Mesothelial cell of epicardium (in vitro differentiated cells): ENCODE data around the gene USP6NL. TPM values are rescaled to one million over a fixed set of nuclear protein-coding genes. Genes with fewer than 3 reads are reported as not detected.

ENCODE experiments used
- DNase-seq, 2 experiments: peaks; one replicate each; pipeline ENCODE4 v3.0.0; 2021; ENCODE audit warnings: low spot score in 2 of 2; ENCODE audit not compliant: unreplicated experiment in 2 of 2
- H3K27ac Mint-ChIP-seq: 2 replicates; pipeline ENCODE4 v1.8.0; 2021; ENCODE audit warnings: mixed read lengths
- H3K27me3 Mint-ChIP-seq: 2 replicates; pipeline ENCODE4 v1.8.0; 2021; ENCODE audit warnings: low read depth, mixed read lengths
- H3K36me3 Mint-ChIP-seq: 2 replicates; pipeline ENCODE4 v1.8.0; 2021; ENCODE audit warnings: mixed read lengths
- H3K4me1 Mint-ChIP-seq: 2 replicates; pipeline ENCODE4 v1.8.0; 2021; ENCODE audit warnings: mixed read lengths
- H3K4me3 Mint-ChIP-seq: 2 replicates; pipeline ENCODE4 v1.8.0; 2021; ENCODE audit warnings: mild to moderate bottlenecking, moderate library complexity, mixed read lengths
- H3K9me3 Mint-ChIP-seq: 2 replicates; pipeline ENCODE4 v1.8.0; 2021; ENCODE audit warnings: mixed read lengths
- CTCF ChIP-seq: fragments of 200-600 bp; sonication (generic); IDR thresholded peaks from one replicate; pipeline ENCODE4 v1.5.0; 2021; ENCODE audit warnings: antibody characterized with exemption; ENCODE audit not compliant: unreplicated experiment
- total RNA-seq: library from RNA; stranded (reverse); gene quantifications from 3 replicates; pipeline ENCODE4 v1.2.1, GENCODE V29; 2021

The USP6NL gene
- total RNA-seq: 34.8 to 36.4 TPM (median 35.8 TPM) in 3 replicates

DNA sequence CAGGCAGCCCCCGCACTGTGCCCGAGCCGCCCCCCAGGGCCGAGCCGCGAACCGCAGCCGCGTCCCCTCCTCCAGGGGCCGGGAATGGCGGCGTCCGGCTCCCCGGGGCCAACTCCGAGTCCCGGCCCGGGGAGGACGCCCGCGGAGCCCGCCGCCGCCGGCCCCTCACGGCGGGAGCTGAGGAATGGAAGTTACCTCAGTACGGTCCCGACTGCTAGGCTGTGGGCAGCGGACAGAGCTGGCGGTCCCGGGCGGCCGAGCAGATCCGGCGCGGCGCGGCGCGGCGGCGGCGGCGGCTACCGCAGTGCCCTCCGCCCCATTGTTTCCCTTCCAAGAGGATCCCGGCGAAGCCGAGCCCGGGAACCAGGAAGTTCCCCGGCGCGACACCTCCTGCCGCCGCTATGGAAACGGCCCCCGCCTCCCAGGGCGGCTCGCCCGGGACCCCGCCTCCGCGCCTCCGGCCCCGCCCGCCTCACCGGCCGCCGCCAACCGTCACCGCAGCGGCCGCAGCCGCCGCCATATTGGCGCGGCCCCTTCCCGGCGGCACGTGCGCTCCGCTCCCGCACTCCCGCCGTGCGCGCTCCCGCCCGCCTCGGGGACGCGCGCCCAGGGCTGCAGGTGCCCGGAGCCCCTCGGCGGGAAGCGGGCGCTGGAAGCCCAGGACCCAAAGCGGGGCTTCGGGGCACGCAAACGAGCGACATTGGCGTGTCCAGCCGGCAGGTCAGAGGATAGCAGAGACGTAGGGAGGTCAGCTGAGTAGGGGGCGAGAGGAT, at the start of gene USP6NL:
TSS of gene USP6NL (minus strand) at position 403 of the 773 bp plus-strand sequence. CDS start 14,016 bp downstream, outside the sequence.
- peak; percentile 81 to 91 for DNase-seq
- Mint-ChIP-seq H3K4me3 (peak within 1 kb of the TSS; percentile 88), H3K36me3 (no peaks in the 10 kb centered on the region), H3K9me3 (no peaks in the 10 kb centered on the region), H3K4me1 (peaks cover 40% of the 10 kb centered on the region), H3K27ac (peak within 1 kb of the TSS; percentile 86), H3K27me3 (no peaks in the 10 kb centered on the region)
- no peak for TF ChIP-seq CTCF

- H3K4me3 Mint-ChIP-seq: no peak overlapping the region
- DNase-seq: no peak
Measured at GRCh38 chr10:11658801-11659368, 47.4 kb upstream of the USP6NL start.

DNA sequence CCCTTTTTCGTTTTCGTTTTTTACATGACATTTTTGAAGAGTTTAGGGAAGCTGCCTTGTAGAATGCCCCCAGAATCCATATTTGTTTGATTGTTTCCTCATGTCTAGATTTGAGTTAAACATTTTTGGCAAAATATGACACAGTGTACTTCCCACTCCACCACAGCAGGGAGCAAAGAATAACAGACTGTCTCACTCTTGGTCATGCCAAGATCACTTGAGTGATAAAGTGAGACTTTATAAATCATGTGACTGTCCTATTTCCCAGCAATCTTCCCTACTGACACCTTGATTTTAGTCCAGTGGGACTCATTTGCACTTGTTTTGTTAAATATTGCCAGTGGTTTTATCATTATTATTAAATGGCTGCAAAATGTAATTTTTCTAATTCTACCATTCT, 44.4 kb upstream of the USP6NL start:
- peaks cover 6% of the 10 kb centered on the region for H3K4me1 Mint-ChIP-seq
- no peak for DNase-seq
- H3K36me3 Mint-ChIP-seq: no peaks in the 10 kb centered on the region
- TF ChIP-seq CTCF: no peak
- H3K4me3 Mint-ChIP-seq: no peak overlapping the region
- no peak overlapping the region for H3K27ac Mint-ChIP-seq
- H3K9me3 Mint-ChIP-seq: no peaks in the 10 kb centered on the region
- peaks cover 4% of the 10 kb centered on the region for H3K27me3 Mint-ChIP-seq

More at GRCh38 chr10:11658801-11659368, 47.4 kb upstream of the USP6NL start:
- no peaks in the 10 kb centered on the region for H3K36me3 Mint-ChIP-seq
- H3K9me3 Mint-ChIP-seq: peaks cover 1% of the 10 kb centered on the region
- no peak for TF ChIP-seq CTCF
- no peaks in the 10 kb centered on the region for H3K27me3 Mint-ChIP-seq
- H3K27ac Mint-ChIP-seq: no peak overlapping the region
- H3K4me1 Mint-ChIP-seq: peaks cover 9% of the 10 kb centered on the region

GRCh38 chr10:11654659-11655058, 43.2 kb upstream of the USP6NL start:
- H3K27ac Mint-ChIP-seq: no peak overlapping the region

GRCh38 chr10:11653758-11654471, 42.5 kb upstream of the USP6NL start:
- no peaks in the 10 kb centered on the region for H3K36me3 Mint-ChIP-seq
- no peaks in the 10 kb centered on the region for H3K9me3 Mint-ChIP-seq
- no peak for TF ChIP-seq CTCF
- H3K4me1 Mint-ChIP-seq: peaks cover 4% of the 10 kb centered on the region
- no peak overlapping the region for H3K4me3 Mint-ChIP-seq
- no peak overlapping the region for H3K27ac Mint-ChIP-seq
- DNase-seq: no peak
- H3K27me3 Mint-ChIP-seq: peaks cover 4% of the 10 kb centered on the region

More at GRCh38 chr10:11654659-11655058, 43.2 kb upstream of the USP6NL start:
- peaks cover 6% of the 10 kb centered on the region for H3K4me1 Mint-ChIP-seq
- no peaks in the 10 kb centered on the region for H3K9me3 Mint-ChIP-seq
- DNase-seq: no peak
- peaks cover 4% of the 10 kb centered on the region for H3K27me3 Mint-ChIP-seq
- no peaks in the 10 kb centered on the region for H3K36me3 Mint-ChIP-seq
- H3K4me3 Mint-ChIP-seq: no peak overlapping the region
- no peak for TF ChIP-seq CTCF
